Sciatic nerve (tissue), 2 donors: ENCODE measurements around the gene ZNF491. TPM values are rescaled to one million over a fixed set of nuclear protein-coding genes. Genes with fewer than 3 reads are reported as not detected.
"Not testable (repeated sequence)": the region's sequence is repeated elsewhere in the genome, so short reads cannot be mapped to it uniquely, and the experiment has no call there.

ENCODE experiments used
- ATAC-seq: fragments of 200-7000 bp; cut with Tn5 transposase; one replicate; pipeline ENCODE4 v1.9.1; 2020; ENCODE audit warnings: mild to moderate bottlenecking, moderate library complexity
- DNase-seq: peaks from one replicate; pipeline ENCODE4 v3.0.0-alpha.2; 2020; ENCODE audit warnings: low spot score
- intact Hi-C: fragments of 100-400 bp; cut with DNase I; formaldehyde crosslinking; loops from one replicate; pipeline ENCODE4 v1.14.2; 2022
- total RNA-seq: library from RNA; stranded (reverse); fragmentation: NEBNext Ultra II Directional; extraction: Animal tissue kit (Norgen Biotek cat#: 25700); gene quantifications from one replicate; pipeline ENCODE4 v1.2.1, GENCODE V29; 2021
- donor health status: DM: no; HTN: no; CAD: no.
- donor health status: DM: no; HTN: no; CAD: no.

ZNF491 gene
- total RNA-seq, 1 donor from 2014 or later = 4.2 TPM

DNA sequence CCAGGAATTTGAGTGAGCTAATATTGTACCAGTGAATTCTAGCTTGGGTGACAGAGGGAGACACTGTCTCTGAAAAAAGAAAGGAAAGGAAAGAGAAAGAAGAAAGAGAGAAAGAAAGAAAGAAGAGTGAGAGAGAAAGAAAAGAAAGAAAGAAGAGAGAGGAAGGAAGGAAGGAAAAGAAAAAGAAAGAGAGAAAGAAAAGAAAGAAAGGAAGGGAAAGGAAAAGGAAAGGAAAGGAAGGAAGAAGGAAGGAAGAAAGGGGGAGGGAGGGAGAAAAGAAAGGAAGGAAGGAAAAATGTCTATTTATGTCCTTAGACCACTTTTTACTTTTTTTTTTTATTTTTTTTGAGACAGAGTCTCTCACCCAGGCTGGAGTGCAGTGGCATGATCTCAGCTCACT, 5.4 kb upstream of the ZNF491 start:
- intact Hi-C loops = loop anchor here (10.0 kb wide), 1 partner anchor 202 kb away; no protein-coding TSS in a partner anchor
- ATAC-seq = no peak
- DNase-seq = no peak

DNA sequence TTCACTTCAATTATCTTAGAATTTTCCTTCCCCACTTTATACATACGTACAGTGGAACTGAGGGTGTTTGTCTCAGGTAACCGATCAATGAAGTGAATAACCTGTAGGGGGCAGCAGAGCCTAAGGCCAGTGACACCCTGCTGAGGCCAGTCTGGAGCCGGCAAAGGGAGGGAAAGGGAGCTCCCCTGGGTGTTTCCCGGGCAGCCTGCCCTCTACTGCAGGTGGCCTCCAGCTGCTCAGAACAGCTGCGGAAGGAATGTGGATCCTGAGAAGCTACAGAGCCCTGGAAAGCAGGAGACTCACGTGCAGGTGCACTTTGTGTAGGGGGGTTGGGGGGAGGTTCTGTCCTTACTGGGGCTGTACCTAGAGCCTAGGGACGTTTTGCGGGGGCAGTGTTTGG, 832 bp upstream of the ZNF491 start:
- DNase-seq (peak; percentile 88), ATAC-seq (peak; percentile 97)
- intact Hi-C loops = loop anchor here (10.0 kb wide), 1 partner anchor 197 kb away; no protein-coding TSS in a partner anchor

DNA sequence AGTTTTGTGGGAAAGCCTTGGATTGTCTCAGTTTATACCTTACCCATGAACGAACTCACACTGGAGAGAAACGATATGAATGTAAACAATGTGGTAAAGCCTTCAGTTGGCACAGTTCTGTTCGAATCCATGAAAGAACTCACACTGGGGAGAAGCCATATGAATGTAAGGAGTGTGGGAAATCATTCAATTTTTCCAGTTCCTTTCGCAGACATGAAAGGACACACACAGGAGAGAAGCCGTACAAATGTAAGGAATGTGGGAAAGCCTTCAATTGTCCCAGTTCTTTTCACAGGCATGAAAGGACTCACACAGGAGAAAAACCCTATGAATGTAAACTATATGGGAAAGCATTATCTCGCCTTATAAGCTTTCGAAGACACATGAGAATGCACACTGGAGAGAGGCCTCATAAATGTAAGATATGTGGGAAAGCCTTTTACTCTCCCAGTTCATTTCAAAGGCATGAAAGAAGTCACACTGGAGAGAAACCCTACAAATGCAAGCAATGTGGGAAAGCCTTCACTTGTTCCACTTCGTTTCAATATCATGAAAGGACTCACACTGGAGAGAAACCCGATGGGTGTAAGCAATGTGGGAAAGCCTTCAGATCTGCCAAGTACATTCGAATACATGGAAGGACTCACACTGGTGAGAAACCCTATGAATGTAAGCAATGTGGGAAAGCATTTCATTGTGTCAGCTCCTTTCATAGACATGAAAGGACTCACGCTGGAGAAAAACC, 8.2 kb downstream of the ZNF491 start:
- ATAC-seq (no peak), DNase-seq (no peak)
- intact Hi-C loops = no loop called here

DNA sequence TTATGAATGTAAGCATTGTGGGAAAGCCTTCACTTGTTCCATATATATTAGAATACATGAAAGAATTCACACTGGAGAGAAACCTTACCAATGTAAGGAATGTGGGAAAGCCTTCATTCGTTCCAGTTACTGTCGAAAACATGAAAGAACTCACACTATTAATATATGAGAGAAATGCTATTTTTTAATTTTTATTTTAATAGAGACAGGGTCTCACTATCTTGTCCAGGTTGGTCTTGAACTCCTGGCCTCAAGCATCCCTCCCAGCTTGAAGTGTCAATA, 8.7 kb downstream of the ZNF491 start:
- DNase-seq (no peak), ATAC-seq (no peak)
- intact Hi-C loops = no loop called here

DNA sequence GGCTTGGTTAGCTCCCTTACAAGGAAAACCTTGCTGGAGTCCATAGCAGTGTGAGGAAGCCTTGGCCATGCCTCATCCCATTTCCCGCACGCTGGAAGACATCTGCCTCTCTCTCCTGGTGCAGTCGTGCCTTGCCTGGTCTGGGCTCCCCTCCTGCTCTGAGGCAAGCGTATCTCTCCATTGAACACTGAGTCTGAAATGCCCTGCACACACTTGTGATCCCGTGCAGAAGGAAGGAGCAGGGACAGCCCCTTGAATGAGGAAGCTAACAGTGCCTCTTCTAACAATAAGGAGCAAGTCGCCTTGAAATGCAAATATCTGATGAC, 15.3 kb downstream of the ZNF491 start:
- DNase-seq = no peak
- intact Hi-C loops = no loop called here

DNA sequence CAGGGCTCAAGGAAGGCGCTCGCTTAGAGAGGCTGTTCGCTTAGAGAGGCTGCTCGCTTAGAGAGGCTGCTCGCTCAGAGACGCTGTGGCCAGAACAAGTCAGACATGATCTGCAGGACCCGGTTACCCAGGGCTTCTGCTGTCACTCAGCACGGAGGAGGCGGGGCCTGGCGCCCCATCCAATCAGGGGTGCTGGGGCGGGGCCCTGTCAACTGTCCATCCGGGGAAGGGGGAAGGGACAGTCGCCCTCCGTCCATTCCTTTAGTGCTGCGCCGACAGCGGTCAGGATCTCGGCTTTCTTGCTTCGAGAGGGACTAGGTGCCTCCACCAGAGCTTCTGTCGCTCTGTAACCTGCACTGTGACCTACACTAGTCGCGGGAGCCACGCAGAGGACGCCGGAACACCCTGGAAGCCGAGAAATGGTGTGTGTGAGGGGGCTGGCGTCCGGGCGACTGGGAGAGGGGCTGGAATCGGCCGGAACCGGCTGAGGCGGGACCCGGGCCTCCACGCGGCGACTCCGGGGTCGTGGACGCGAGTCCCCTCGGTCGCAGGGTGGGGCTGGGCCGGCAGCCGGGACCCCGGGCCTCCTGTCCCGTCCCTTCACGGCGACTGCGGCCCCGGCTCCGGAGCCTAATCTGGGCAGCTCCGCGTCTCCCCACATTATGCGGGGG, 15.8 kb downstream of the ZNF491 start, which contains the start of gene ZNF440:
TSS of gene ZNF440 (plus strand) at position 245 of the 671 bp plus-strand sequence. CDS start at position 420, 175 bp downstream.
- DNase-seq (peak; percentile 97), ATAC-seq (peak; percentile 100)
- intact Hi-C loops = no loop called here

More for the DNA sequence above, 15.3 kb downstream of the ZNF491 start:
- peak; percentile 66 for ATAC-seq

DNA sequence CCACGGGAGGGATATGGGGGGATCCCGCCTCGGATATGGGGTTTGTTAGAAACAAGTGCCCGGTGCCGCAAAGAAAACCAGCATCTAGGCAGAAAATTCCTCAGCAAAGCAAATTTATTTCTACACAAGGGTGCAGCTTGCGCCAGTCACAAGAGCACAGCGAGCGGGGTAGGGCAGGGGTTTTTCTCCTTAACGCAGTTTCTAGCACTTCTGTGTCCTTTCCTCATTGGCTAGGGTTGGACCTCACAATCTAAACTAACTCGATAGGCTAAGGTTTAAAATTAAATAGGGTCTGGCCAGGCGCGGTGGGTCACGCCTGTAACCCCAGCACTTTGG, 16.3 kb downstream of the ZNF491 start:
- intact Hi-C loops = no loop called here
- DNase-seq (no peak), ATAC-seq (no peak)

DNA sequence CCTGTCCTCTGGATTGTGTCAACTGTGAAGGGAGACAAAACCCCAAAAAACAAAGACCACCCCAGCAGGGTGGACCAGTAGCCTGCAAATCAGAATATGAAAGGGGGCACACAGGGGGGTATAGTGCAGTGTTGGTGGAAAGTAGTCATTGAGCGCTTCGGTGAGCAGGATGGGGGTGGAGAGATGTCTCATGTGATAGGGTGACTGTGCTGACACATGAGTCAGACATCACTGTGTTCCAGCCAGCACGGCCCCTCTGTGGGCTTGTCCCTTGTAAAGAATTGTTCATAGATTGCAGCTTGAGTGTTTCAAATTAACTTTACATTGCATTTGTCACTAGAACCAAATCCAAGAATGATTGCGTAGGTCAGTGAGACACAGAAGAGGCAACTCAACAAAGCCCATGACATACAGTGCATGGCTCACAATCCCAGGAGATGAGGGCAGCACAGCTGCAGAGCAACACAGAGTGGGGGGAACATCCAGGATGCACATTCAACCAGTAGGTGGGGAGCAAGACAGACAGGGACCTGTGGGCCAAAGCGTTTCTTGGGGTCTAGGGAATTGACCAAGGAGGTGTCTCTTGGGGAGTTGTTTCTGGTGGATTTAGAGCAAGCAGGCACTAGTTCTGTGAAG, 23.3 kb downstream of the ZNF491 start:
- DNase-seq = no peak
- ATAC-seq = no peak

DNA sequence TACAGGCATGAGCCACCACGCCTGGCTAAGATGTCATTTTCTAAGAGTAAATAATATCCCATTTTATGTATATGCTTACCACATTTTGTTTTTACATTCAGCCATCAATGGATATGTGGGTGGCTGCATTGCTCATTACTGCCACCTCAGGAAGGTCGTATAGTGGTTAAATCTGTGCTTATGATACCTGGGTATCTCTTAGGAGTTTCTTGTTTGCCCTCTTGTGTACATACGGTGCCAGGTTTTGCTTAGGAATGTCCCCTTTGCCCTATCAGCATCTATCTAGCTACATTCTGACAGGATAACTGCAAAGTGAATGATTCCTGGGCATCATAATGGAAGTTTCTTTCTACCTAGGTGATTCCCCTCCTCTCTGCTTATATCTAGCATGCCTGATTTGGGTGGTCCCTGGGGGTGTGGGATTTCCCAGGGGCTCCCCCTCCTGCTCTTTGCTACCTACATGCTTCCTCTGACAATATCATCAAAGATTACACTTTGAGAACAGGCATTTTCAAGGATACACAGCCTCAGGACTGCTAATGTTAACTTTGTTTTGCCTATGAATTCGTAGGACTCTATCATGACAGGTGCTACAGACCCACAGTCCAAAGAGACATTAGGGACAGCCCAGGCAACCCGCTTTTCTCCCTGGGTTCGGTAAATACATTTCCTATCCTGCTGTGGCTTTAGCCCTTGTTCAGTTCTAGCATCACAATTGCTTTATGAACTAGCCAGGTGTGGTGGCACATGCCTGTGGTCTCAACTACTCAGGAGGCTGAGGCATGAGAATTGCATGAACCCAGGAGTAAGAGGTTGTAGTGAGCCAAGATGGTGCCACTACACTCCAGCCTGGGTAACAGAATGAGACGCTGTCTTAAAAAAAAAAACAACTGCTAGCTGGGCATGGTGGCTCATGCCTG, 30.9 kb downstream of the ZNF491 start:
- ATAC-seq, intact Hi-C loops, DNase-seq: not testable (repeated sequence)

More for the DNA sequence above, 23.3 kb downstream of the ZNF491 start:
- intact Hi-C loops = no loop called here

DNA sequence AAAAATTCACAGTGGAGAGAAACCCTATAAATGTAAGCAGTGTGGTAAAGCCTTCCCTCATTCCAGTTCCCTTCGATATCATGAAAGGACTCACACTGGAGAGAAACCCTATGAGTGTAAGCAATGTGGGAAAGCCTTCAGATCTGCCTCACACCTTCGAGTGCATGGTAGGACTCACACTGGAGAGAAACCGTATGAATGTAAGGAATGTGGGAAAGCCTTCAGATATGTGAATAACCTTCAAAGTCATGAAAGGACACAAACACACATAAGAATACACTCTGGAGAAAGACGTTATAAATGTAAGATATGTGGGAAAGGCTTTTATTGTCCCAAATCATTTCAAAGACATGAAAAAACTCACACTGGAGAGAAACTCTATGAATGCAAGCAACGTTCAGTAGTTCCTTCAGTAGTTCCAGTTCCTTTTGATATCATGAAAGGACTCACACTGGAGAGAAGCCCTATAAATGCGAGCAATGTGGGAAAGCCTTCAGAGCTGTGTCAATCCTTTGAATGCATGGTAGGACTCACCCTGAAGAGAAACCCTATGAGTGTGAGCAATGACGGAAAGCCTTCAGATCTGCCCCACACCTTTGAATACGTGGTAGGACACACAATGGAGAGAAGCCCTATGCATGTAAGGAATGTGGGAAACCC, 34.1 kb downstream of the ZNF491 start:
- intact Hi-C loops = no loop called here
- ATAC-seq (no peak), DNase-seq (no peak)

DNA sequence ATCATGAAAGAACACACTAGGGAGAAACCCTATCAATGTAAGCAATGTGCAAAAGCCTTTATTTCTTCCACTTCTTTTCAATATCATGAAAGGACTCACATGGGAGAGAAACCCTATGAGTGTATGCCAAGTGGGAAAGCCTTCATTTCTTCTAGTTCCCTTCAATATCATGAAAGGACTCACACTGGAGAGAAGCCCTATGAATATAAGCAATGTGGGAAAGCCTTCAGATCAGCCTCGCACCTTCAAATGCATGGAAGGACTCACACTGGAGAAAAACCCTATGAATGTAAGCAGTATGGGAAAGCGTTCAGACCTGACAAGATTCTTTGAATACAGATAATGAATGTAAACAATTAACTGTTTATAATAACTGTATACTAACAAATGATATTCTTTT, 35.2 kb downstream of the ZNF491 start:
- intact Hi-C loops = no loop called here
- DNase-seq = no peak
- no peak for ATAC-seq

DNA sequence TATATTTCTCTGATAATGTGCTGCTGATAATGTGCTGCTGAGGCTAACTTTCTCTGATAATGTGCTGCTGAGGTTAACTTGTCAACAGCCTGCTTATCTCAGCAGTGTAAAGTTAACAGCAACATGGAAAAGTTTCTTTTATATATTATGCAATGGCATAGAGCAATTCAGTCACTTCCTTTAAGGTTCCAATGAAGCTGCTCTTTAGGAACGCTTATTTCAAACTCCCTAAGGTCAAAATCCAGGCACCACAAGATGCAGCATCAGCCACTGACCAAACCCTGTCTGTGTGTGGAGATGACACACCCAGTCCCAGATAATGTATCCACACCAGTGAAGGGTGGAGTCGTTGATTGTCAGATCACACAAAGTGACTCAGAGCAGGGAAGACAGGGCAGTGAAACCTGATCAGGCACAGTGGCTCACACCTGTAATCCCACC, 37.3 kb downstream of the ZNF491 start:
- intact Hi-C loops, DNase-seq, ATAC-seq: not testable (repeated sequence)

DNA sequence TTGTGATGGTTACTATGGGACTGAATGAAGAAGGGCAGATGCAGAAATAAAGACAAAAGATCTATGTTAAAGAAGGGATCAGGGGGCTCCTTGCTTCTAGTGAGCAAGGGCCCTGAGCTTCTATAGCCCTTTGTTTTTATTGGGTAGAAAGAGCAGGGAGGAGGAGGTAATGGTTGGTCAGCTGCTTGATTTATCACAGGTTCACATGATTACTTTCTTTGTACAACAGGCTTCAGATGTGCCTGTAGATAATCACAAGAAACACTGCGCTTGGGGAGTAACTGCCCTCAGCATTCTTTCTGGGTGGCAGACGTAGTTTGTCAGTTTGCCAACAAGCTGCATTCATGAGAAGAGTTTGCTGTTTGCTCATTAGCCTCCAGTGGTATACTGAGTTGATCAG, 45.4 kb downstream of the ZNF491 start:
- DNase-seq = no peak
- intact Hi-C loops = no loop called here
- ATAC-seq = no peak

DNA sequence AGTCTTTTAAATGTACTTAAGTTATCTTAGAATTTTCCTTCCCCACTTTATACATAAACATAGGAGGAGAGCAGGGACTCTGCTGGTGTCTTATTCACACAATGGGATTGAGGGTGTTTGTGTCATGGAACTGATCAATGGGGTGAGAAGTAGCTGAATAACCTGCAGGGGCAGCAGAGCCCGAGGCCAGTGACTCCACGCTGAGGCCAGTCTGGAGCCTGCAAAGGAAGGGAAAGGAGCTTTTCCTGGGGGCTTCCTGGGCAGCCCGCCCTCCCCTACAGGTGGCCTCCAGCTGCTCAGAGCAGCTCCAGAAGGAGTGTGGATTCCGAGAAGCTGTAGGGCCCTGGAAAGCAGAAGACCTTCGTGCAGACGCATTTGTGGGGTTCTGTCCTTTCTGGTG, 49.3 kb downstream of the ZNF491 start:
- ATAC-seq, DNase-seq, intact Hi-C loops: not testable (repeated sequence)

DNA sequence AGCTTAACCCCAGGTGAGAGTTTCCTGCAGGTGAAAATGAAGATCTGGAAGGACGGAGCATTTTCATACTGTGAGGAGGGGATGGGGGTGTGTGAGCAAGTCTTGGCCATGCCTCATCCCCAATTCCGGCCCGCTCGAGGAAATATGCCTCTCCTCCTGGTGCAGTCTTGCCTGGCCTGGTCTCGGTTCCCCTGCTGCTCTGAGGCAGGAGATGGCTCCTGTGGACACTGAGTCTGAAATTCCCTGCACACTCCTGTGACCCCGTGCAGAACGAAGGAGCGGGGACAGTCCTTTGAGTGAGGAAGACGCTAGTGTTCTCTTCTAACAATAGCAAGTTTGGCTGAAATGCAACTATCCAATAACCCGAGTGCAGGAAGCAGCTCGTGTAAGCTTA, 49.9 kb downstream of the ZNF491 start:
- no peak for DNase-seq
- intact Hi-C loops = no loop called here
- no peak for ATAC-seq

DNA sequence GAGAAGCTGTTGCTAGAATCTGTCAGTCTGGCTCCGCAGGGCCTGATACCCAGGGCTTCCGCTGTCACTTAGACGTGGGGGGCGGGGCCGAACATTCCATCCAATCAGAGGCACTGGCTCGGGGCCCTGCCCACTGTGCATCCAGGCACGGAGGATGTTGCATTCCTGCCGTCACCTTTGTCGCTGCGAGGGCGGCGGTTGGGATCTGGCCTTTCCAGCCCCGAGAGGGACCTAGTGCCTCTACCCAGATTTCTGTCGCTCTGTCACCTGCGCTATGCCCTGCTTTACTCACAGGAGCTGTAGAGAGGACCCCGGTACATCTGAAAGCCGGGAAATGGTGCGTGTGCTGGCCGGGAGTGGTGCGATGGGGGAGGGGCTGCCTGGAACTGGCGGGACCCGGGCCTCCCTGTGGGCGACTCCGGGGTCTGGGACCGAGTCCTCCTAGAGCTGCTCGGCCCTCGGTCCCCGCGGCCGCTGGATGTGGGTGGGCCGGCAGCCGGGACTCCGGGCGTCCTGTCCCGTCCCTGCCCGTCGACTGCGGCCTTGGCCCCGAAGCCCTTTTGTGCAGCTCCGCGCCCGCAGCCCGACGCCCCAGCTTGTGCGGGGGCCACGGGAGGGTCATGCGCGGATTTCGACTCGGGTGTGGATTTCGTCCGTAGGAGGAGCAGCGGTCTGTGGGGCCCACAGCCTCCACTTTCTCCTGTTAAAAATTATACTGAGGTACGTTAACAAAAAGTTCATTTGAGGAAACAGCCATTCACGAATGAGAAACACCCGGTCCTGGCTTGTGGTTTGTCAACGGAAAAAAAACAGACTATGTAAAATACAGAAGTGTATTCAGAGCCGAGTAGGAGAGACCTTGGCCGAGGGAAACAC, 50.5 kb downstream of the ZNF491 start, which contains the start of gene ZNF439:
TSS of gene ZNF439 (plus strand) at position 133 of the 876 bp plus-strand sequence. CDS start at position 275, 142 bp downstream.
- intact Hi-C loops = no loop called here
- peak; percentile 92 for DNase-seq
- peak; percentile 100 for ATAC-seq

DNA sequence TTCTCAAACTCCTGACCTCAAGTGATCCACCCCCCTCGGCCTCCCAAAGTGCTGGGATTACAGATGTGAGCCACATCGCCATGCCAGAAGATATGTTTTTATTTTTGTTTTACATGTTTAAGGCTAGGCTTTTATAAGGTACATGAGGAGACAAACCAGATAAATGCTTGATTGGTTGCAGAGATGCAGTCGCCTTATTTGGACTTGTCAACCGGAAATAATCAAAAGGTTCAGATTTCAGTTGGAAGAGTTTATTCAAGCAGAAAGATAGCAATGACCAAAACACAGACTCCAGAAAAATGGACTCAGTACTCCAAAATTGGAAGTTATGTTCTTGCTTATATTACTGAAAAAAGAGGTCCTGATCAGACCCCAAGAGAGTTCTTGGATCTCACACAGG, 52.0 kb downstream of the ZNF491 start:
- intact Hi-C loops, DNase-seq, ATAC-seq: not testable (repeated sequence)

DNA sequence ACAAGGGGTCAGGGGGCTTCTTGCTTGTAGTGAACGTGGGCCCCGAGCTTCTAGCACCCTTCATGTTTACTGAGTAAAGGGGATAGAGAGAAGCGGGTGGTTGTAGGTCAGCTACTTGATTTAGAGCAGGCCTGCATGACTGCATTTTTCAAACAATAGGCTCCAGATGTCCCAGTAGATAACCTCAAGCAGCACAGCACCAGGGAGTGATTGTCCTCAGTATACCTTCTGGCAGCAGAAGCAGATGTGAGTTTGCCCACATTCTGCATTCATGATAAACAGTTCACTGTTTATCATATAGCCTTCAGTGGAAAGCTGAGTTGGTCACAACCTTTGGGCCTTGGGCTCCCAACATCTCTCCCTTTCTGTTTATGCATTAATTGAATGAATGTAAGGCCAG, 55.0 kb downstream of the ZNF491 start:
- no peak for DNase-seq
- intact Hi-C loops = no loop called here
- no peak for ATAC-seq
